GM23338 (cell line): Measurements from ENCODE around the gene NINL.

ENCODE experiments used
- CREB1 ChIP-seq: fragments of 250-450 bp; sonication (Bioruptor Pico); IDR thresholded peaks from 2 replicates; pipeline ENCODE4 v1.5.0; 2020; ENCODE audit warnings: low read depth, mild to moderate bottlenecking, moderate library complexity
- CTCF ChIP-seq, 2 experiments: fragments of 200-600 bp in 1 of 2; sonication (generic) in 1 of 2; conservative IDR thresholded peaks; 2 replicates each; pipeline versions ENCODE4 v1.5.1 to v1.6.1; 2016 to 2017; ENCODE audit warnings: antibody characterized with exemption in 2 of 2, low read depth in 2 of 2, mild to moderate bottlenecking in 2 of 2, moderate library complexity in 1 of 2
- ETS1 ChIP-seq: IDR thresholded peaks from 2 replicates; pipeline ENCODE4 v1.6.1; 2016; ENCODE audit warnings: antibody characterized with exemption
- EZH2 ChIP-seq: fragments of 200-600 bp; sonication (generic); IDR thresholded peaks from one replicate; pipeline ENCODE4 v1.8.0; 2017; ENCODE audit warnings: antibody characterized with exemption, mild to moderate bottlenecking, low read depth; ENCODE audit not compliant: unreplicated experiment
- EZH2phosphoT487 ChIP-seq: fragments of 200-600 bp; sonication (generic); IDR thresholded peaks from one replicate; pipeline ENCODE4 v1.8.1; 2018; ENCODE audit warnings: antibody characterized with exemption; ENCODE audit not compliant: unreplicated experiment
- JUNB ChIP-seq: IDR thresholded peaks from one replicate; pipeline ENCODE4 v1.6.1; 2016; ENCODE audit warnings: antibody characterized with exemption; ENCODE audit not compliant: unreplicated experiment
- NANOG ChIP-seq: IDR thresholded peaks from 2 replicates; pipeline ENCODE4 v1.6.1; 2016; ENCODE audit warnings: antibody characterized with exemption, borderline replicate concordance
- POLR2AphosphoS5 ChIP-seq: IDR thresholded peaks from 2 replicates; pipeline ENCODE4 v1.6.1; 2016; ENCODE audit warnings: antibody characterized with exemption, low read depth
- REST ChIP-seq: IDR thresholded peaks from one replicate; pipeline ENCODE4 v1.6.1; 2018; ENCODE audit warnings: antibody characterized with exemption; ENCODE audit not compliant: unreplicated experiment
- STAT1 ChIP-seq: IDR thresholded peaks from one replicate; pipeline ENCODE4 v1.6.1; 2016; ENCODE audit warnings: antibody characterized with exemption; ENCODE audit not compliant: unreplicated experiment

GRCh38 chr20:25544311-25544710 lies 41.0 kb downstream of the NINL start:
- TF ChIP-seq POLR2AphosphoS5 (no peak), CTCF (conservative IDR thresholded peaks at IDR 0.05; ENCODE audit: low read depth in 2 of 2) (no peak), REST (no peak), EZH2phosphoT487 (no peak), EZH2 (no peak), NANOG (no peak), JUNB (no peak), STAT1 (no peak), CREB1 (no peak), ETS1 (no peak)
